NCI-H446 (cell line): ENCODE measurements around the gene CYP21A2.
"Not testable (repeated sequence)": the region's sequence is repeated elsewhere in the genome, so short reads cannot be mapped to it uniquely, and the experiment has no call there.

Experiments used
- DNase-seq, 2 experiments: peaks; one replicate each; lab custom pipeline; 2025; lab: John Stamatoyannopoulos, UW

Gene CYP21A2

DNA sequence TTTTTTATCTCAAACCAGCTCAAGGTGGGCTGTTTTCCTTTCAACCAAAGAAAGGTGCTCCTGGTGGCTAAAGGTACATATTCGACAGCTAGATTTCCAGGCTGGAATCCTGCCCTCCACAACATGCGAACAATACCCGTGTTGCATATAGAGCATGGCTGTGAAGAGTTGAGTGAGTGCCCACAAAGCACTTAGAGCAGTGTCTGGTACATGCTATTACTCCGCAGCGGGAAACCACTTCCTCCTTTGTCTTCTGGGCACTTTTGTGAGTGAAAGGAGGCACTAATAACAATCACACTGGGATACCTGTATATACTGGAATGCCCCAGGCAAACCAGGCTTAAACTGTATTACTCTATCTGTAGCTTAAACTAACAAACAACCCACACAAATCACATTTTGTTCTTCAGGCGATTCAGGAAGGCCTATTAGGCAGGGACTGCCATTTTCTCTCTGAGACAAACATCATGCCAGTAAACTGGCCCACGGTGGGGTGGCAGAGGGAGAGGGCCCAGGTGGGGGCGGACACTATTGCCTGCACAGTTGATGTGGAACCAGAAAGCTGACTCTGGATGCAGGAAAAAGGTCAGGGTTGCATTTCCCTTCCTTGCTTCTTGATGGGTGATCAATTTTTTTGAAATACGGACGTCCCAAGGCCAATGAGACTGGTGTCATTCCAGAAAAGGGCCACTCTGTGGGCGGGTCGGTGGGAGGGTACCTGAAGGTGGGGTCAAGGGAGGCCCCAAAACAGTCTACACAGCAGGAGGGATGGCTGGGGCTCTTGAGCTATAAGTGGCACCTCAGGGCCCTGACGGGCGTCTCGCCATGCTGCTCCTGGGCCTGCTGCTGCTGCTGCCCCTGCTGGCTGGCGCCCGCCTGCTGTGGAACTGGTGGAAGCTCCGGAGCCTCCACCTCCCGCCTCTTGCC is at the start of gene CYP21A2:
CYP21A2 (plus strand) TSS at position 818 of the 927 bp plus-strand sequence; CDS start at position 826, 8 bp downstream.
- not testable (repeated sequence) for DNase-seq

DNA sequence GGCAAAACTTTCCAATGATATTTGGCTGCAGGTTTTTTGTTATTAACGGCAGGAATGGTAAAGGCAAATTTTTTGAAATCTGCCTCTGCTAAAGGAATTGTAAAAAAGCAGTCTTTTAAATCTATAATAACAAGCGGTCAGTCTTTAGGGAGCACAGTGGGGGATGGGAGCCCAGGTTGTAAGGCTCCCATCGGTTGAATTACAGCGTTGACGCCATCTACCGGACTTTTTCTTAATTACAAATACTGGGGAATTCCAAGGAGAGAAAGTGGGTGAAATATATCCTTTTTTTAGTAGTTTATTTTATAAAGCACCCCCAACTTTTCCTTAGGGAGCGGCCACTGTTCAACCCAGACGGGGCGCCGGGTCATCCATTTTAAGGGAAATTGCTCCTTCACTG is 48.9 kb upstream of the CYP21A2 start:
- not testable (repeated sequence) for DNase-seq

DNA sequence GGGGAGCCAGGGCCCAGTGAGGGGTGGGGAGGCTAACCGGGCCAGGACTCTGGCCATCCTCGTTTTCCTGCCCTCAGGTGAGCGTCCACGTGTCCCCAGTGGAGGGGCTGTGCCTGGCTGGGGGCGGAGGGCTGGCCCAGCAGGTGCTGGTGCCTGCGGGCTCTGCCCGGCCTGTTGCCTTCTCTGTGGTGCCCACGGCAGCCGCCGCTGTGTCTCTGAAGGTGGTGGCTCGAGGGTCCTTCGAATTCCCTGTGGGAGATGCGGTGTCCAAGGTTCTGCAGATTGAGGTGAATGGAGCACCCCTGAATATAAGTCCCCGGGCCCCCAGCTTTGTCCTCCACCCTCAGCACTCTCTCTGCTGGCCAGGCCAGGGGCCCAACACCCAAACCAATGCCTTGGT is 43.8 kb upstream of the CYP21A2 start:
- DNase-seq: not testable (repeated sequence)

DNA sequence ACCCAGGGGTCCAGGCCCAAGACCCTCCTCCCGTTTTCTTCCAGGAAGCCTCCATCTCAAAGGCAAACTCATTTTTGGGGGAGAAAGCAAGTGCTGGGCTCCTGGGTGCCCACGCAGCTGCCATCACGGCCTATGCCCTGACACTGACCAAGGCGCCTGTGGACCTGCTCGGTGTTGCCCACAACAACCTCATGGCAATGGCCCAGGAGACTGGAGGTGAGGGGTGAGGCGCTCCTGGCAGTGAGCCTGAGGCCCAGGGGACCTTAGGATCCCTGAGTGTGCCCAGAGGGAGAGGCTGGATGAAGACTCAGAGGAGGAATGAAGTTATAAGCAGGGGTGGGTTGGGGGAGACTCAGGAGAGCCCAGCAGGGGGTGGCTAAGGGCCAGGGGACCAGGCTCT is 41.8 kb upstream of the CYP21A2 start:
- DNase-seq: not testable (repeated sequence)

DNA sequence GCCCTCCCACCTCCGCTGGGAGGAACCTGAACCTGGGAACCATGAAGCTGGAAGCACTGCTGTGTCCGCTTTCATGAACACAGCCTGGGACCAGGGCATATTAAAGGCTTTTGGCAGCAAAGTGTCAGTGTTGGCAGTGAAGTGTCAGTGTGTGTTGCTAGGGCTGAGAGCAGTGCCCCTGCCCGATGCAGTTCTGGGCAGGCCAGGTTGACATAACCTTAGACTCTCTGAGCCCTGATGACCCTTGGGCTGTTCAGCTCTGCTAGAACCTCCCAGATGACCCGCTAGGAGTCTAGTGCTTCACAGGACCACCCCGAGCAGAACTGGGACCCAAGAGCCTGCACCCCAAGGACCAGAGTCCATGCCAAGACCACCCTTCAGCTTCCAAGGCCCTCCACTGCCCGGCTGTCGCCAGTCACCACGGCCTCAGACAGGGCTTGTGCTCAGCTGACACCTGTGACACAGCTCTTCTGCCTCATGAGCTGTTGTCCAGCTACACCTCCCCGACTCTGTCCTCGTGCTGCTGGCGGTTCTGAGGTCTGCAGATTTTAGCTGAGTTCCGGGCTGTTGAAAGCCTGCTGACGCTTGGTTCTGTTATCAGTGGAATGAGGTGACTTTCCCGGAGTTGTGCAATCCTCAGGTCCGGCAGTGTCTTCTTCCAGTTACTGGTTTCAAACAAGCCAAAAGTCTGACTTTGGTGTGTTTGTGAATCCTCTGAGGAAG is 35.5 kb upstream of the CYP21A2 start:
- DNase-seq: not testable (repeated sequence)

DNA sequence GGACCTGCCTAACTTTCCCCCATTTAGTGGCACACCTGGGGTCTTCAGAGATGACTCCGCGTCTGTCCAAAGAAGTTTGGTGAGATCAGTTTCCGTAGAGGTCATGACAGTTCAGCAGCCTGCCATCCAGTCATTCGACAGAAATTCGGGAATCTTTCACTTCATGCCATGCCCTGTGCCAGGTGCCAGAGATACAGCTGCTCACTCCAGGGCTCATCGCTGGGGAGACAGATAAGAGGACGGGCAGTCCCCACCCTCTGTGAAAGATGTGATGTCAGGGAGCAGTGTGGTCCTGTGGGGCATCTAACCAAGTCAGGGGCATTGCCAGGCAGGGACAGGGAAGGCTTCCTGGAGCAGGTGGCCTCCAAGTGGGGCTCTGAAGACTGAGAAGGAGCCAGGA is 34.9 kb upstream of the CYP21A2 start:
- not testable (repeated sequence) for DNase-seq

DNA sequence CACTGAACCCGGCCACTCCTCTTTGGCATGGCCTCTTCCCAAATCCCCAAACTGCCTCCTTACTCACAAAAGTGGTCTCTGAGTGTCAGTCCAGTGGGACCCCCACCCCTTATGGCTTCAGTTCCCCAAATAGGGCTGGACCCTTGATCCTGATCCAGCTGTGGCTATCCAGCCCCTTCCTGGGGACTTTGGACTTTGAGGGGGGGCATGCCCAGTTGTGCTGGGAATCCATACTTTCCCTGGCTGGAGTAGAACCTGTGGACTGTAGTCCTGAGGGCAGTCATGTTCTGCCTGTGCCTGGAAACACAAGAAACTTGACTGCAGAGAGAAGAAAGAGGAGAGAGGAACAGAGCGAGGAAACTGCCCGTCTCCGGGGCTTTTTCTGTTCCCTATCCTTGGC is 33.8 kb upstream of the CYP21A2 start:
- not testable (repeated sequence) for DNase-seq

DNA sequence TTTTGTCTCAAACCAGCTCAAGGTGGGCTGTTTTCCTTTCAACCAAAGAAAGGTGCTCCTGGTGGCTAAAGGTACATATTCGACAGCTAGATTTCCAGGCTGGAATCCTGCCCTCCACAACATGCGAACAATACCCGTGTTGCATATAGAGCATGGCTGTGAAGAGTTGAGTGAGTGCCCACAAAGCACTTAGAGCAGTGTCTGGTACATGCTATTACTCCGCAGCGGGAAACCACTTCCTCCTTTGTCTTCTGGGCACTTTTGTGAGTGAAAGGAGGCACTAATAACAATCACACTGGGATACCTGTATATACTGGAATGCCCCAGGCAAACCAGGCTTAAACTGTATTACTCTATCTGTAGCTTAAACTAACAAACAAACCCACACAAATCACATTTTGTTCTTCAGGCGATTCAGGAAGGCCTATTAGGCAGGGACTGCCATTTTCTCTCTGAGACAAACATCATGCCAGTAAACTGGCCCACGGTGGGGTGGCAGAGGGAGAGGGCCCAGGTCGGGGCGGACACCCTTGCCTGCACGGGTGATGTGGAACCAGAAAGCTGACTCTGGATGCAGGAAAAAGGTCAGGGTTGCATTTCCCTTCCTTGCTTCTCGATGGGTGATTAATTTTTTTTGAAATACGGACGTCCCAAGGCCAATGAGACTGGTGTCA is 33.2 kb upstream of the CYP21A2 start:
- DNase-seq: not testable (repeated sequence)

DNA sequence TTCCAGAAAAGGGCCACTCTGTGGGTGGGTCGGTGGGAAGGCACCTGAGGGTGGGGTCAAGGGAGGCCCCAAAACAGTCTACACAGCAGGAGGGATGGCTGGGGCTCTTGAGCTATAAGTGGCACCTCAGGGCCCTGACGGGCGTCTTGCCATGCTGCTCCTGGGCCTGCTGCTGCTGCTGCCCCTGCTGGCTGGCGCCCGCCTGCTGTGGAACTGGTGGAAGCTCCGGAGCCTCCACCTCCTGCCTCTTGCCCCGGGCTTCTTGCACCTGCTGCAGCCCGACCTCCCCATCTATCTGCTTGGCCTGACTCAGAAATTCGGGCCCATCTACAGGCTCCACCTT is 32.7 kb upstream of the CYP21A2 start:
- not testable (repeated sequence) for DNase-seq

DNA sequence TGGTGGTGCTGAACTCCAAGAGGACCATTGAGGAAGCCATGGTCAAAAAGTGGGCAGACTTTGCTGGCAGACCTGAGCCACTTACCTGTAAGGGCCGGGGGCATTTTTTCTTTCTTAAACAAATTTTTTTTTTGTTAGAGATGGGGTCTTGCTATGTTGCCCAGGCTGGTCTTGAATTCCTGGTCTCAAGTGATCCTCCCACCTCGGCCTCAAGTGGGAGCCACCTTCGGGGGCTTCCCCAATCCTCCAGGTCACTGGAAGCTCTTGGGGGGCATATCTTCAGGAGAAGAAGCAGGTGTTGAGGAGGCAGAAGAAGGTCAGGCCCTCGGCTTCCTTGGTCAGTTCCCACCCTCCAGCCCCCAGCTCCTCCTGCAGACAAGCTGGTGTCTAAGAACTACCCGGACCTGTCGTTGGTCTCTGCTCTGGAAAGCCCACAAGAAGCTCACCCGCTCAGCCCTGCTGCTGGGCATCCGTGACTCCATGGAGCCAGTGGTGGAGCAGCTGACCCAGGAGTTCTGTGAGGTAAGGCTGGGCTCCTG is 32.2 kb upstream of the CYP21A2 start:
- DNase-seq: not testable (repeated sequence)

DNA sequence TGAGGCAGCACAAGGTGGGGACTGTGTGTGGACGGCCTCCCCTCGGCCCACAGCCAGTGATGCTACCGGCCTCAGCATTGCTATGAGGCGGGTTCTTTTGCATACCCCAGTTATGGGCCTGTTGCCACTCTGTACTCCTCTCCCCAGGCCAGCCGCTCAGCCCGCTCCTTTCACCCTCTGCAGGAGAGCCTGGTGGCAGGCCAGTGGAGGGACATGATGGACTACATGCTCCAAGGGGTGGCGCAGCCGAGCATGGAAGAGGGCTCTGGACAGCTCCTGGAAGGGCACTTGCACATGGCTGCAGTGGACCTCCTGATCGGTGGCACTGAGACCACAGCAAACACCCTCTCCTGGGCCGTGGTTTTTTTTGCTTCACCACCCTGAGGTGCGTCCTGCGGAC is 31.1 kb upstream of the CYP21A2 start:
- DNase-seq: not testable (repeated sequence)

DNA sequence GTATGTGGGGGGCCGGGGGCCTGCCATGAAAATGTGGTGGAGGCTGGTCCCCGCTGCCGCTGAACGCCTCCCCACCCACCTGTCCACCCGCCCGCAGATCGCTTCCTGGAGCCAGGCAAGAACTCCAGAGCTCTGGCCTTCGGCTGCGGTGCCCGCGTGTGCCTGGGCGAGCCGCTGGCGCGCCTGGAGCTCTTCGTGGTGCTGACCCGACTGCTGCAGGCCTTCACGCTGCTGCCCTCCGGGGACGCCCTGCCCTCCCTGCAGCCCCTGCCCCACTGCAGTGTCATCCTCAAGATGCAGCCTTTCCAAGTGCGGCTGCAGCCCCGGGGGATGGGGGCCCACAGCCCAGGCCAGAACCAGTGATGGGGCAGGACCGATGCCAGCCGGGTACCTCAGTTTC is 30.2 kb upstream of the CYP21A2 start:
- DNase-seq: not testable (repeated sequence)

DNA sequence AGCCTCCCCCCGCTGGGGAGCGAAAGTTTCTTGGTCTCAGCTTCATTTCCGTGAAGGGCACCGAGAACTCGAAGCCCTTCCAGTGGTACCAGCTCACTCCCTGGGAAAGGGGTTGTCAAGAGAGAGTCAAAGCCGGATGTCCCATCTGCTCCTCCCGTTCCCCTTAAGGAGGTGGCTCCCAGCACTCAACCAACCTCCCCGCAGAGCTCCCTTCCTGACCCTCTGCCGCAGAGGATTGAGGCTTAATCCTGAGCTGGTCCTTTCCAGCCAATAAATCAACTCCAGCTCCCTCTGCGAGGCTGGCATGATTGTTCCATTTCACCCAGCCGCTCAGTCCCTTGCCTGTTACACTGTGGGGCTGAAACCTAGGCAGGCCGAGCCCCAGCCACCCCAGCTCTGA is 29.6 kb upstream of the CYP21A2 start:
- not testable (repeated sequence) for DNase-seq

DNA sequence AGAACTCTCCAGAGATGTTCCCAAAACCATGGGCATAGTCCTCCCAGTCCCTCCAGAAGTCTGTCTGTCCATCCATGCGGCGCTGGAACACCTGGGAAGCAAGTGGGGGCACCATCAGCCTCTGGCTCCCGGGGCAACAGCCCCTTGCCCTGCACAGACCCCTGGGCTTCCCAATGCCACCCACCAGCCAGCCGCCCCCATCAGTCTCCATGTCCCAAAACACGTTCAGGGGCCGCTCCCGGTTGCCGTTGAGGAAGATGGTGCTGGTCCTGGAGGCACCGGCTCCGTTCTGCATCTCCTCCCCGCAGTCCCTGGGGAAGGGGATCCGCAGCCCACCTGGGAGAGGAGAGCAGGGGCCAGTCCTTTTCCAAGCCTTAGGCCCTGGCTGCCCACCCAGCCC is 28.7 kb upstream of the CYP21A2 start:
- not testable (repeated sequence) for DNase-seq

DNA sequence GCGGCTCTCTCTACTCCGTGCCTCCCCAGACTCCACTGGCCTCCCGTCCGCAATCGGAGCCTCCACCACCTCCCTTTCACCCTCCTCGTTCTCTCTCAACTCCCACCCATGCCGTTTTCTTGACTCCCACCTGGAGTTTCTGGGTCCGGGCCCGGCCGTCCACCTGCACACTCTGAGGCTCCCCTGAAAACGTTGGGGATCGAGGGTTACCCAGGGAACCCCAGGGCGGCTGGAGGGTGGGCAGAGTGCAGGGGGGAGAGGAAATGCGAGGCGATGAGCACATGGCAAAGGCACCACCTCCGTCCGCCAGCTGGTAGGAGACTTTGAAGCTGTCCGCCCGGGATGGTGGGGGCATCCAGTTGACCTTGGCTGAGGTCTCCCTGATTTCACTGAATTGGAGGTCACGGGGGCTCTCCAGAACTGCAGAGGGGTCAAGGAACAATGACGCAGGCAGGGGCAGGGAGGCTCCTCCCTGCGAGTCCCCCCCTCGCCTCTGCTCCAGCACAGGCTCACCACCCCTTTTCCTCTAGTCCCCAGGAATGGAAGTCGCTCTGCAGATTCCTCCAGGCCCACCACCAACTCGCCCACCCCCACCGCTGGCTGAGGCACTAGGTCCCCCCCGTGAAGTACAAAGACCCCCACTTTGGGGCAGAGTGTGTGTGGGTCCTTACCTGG is 27.2 kb upstream of the CYP21A2 start:
- DNase-seq: not testable (repeated sequence)

DNA sequence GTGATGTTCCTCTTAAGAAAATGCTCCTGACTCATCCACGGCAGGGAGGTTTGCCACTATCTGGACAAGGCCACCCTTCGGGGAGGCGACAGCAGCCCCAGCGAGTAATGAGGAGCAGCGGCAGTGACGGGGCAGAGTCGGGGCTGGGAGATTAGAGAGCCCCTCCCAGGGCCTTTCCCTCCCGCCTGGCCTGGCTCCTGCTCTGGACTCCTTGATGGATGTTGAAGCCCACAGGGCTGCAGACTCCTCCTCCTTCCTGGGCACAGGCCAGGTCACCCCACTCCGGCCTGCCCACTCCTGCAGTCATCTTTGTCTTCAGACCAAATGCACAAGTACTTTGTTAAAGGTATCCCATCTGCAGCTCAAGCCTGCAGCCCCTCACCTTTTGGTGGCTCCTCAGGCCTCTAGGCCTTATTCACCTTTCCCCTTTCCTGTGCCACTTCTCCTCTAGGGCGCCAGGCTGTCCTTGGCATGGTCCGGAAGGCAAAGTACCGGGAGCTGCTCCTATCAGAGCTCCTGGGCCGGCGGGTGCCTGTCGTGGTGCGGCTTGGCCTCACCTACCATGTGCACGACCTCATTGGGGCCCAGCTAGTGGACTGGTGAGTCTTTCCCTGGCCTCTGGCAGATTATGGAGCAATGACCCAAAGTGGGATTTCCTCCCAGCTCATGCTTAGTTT is 25.1 kb upstream of the CYP21A2 start:
- not testable (repeated sequence) for DNase-seq

DNA sequence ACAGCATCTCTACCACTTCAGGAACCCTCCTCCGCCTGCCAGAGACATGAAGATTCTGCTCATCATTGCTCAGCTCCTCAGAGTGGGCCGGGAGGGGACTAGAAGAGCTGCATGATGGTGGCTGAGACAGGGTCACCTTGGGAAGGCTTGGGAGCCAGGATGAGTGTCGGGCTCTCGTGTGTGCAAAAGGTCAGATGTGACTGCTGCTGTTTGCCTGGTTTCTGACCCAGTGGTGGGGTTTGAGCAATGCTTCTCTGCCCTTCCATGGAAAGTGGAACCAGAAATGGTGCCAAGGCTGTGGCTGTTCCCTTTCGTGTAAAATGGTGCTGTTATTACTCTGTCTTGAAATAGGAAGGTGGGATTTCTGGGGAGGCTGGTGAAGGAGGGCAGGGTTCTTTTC is 24.5 kb upstream of the CYP21A2 start:
- not testable (repeated sequence) for DNase-seq

DNA sequence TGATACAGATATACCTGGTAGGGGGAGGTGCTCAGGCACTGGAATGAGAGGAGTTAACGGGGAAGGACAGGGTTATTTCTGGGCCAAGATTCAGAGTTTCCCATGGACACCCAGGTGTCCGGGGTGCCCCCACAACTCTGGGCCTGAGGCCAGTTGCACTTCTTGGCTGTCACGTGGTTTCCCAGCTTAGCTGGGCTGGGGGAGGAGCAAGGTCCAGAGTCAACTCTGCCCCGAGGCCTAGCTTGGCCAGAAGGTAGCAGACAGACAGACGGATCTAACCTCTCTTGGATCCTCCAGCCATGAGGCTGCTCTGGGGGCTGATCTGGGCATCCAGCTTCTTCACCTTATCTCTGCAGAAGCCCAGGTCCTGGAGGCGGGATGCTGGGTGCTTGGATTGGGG is 23.7 kb upstream of the CYP21A2 start, which contains the start of gene C4B:
C4B (plus strand) TSS at position 249 of the 400 bp plus-strand sequence; CDS start at position 300, 51 bp downstream.
- not testable (repeated sequence) for DNase-seq

DNA sequence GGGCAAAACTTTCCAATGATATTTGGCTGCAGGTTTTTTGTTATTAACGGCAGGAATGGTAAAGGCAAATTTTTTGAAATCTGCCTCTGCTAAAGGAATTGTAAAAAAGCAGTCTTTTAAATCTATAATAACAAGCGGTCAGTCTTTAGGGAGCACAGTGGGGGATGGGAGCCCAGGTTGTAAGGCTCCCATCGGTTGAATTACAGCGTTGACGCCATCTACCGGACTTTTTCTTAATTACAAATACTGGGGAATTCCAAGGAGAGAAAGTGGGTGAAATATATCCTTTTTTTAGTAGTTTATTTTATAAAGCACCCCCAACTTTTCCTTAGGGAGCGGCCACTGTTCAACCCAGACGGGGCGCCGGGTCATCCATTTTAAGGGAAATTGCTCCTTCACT is 16.1 kb upstream of the CYP21A2 start:
- not testable (repeated sequence) for DNase-seq

DNA sequence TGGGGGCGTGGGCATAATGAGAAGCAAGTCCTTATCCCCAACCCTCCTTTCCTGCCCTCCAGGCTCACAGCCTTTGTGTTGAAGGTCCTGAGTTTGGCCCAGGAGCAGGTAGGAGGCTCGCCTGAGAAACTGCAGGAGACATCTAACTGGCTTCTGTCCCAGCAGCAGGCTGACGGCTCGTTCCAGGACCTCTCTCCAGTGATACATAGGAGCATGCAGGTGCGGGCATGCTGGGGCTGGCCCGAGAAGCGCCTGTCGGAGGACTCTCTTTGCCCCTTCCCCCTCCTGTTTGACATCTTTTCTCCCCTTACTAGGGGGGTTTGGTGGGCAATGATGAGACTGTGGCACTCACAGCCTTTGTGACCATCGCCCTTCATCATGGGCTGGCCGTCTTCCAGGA is 9.6 kb upstream of the CYP21A2 start:
- not testable (repeated sequence) for DNase-seq

DNA sequence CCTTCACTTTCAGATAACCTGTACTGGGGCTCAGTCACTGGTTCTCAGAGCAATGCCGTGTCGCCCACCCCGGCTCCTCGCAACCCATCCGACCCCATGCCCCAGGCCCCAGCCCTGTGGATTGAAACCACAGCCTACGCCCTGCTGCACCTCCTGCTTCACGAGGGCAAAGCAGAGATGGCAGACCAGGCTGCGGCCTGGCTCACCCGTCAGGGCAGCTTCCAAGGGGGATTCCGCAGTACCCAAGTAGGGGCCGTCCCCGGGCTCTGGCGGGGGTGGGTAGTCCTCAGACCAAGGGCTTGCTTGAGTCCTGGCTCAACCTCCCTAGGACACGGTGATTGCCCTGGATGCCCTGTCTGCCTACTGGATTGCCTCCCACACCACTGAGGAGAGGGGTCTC is 8.7 kb upstream of the CYP21A2 start:
- not testable (repeated sequence) for DNase-seq
